Neural progenitor cell (in vitro differentiated cells): ENCODE results near the gene PMFBP1.

ENCODE experiments used
- CTCF ChIP-seq: fragments of 200-600 bp; sonication (generic); IDR thresholded peaks from 2 replicates; pipeline ENCODE4 v1.5.1; 2017; ENCODE audit warnings: antibody characterized with exemption, mild to moderate bottlenecking
- EZH2 ChIP-seq: fragments of 200-600 bp; sonication (generic); IDR thresholded peaks from 2 replicates; pipeline ENCODE4 v1.6.1; 2017; ENCODE audit warnings: antibody characterized with exemption, mild to moderate bottlenecking, moderate library complexity

- no peak for TF ChIP-seq CTCF
- no peak for TF ChIP-seq EZH2
Observed at GRCh38 chr16:72216767-72217166, 44.8 kb upstream of the PMFBP1 start.
